HepG2 (cell line): ENCODE data around the gene DPEP3. TPM values are rescaled to one million over a fixed set of nuclear protein-coding genes. Genes with fewer than 3 reads are reported as not detected.
A peak's percentile ranks its signal among the peaks of the same experiment; 100 is the strongest.

Source experiments
- ATAC-seq: fragments of 200-7000 bp; cut with Tn5 transposase; 3 replicates; pipeline ENCODE4 v1.9.1; 2020; ENCODE audit warnings: mild to moderate bottlenecking, moderate library complexity
- BruUV-seq: library from RNA; stranded (reverse); fragments of 400-500 nt; replicated peaks from 2 replicates; lab custom pipeline; 2021; lab: Mats Ljungman, UMichigan
- CTCF ChIA-PET: fragments of 300-600 bp; formaldehyde crosslinking; extraction: SDS; loops from one replicate; lab custom pipeline; 2021; ENCODE audit warnings: low total read pairs, inconsistent platforms, low intra/inter-chr PET ratio; lab: Yijun Ruan, JAX
- POLR2A ChIA-PET: fragments of 350-600 bp; sonication (Branson Sonifier 250); formaldehyde crosslinking; loops from one replicate; lab custom pipeline; 2020; ENCODE audit warnings: antibody characterized with exemption, inconsistent platforms; lab: Yijun Ruan, JAX
- DNase-seq: peaks from one replicate; pipeline ENCODE4 v3.0.0-alpha.2; 2015; ENCODE audit warnings: low spot score
- FAIRE-seq: peaks from 3 replicates; lab custom pipeline; 2011; peaks lifted over from hg19 to GRCh38; lab: Jason Lieb, UNC
- H2AFZ ChIP-seq: one replicate; pipeline ENCODE4 v1.6.1; 2011; ENCODE audit warnings: low read length, inconsistent platforms
- H3K27ac ChIP-seq: fragments of 300-600 bp; 3 replicates; pipeline ENCODE4 v1.8.0; 2011; ENCODE audit warnings: mixed run types, mild to moderate bottlenecking, mixed read lengths, low read length, inconsistent platforms; ENCODE audit not compliant: insufficient read depth; ENCODE audit errors: extremely low read length
- H3K27me3 ChIP-seq, 2 experiments: fragments of 200-600 bp in 1 of 2; 2 replicates in 1 of 2; 3 replicates in 1 of 2; pipeline versions ENCODE4 v1.6.0 to v1.8.0; 2011; ENCODE audit warnings: low read length in 2 of 2, mild to moderate bottlenecking in 2 of 2, moderate library complexity in 2 of 2, inconsistent platforms in 1 of 2; ENCODE audit not compliant: insufficient read depth in 2 of 2, control insufficient read depth in 1 of 2
- H3K36me3 ChIP-seq, 2 experiments: fragments of 200-600 bp in 1 of 2; replicated peaks in 1 of 2; 2 replicates in 1 of 2; 3 replicates in 1 of 2; pipeline versions ENCODE4 v1.5.1 to v1.8.0; 2011; ENCODE audit warnings: low read length in 2 of 2, inconsistent platforms in 1 of 2; ENCODE audit not compliant: insufficient read depth in 2 of 2, control insufficient read depth in 1 of 2
- H3K4me1 ChIP-seq: 2 replicates; pipeline ENCODE4 v1.5.1; 2012; ENCODE audit warnings: low read length, inconsistent platforms; ENCODE audit not compliant: insufficient read depth
- H3K4me2 ChIP-seq: 2 replicates; pipeline ENCODE4 v1.6.0; 2011; ENCODE audit warnings: low read depth, low read length, inconsistent platforms
- H3K4me3 ChIP-seq, 3 experiments: fragments of 200-600 bp in 1 of 3; sonication (generic), shearing (Covaris generic) in 1 of 3; replicated peaks in 1 of 3; 2 replicates each; pipeline ENCODE4 v1.5.1; 2011 to 2016; ENCODE audit warnings: low read length in 3 of 3, inconsistent platforms in 2 of 3, low read depth in 2 of 3, mild to moderate bottlenecking in 2 of 3, control low read depth in 1 of 3, mixed read lengths in 1 of 3; ENCODE audit not compliant: insufficient read depth in 1 of 3
- H3K79me2 ChIP-seq: one replicate; pipeline ENCODE4 v1.6.1; 2011; ENCODE audit warnings: low read length, inconsistent platforms; ENCODE audit not compliant: insufficient read depth
- H3K9ac ChIP-seq: 2 replicates; pipeline ENCODE4 v1.6.0; 2011; ENCODE audit warnings: mild to moderate bottlenecking, low read depth, low read length, inconsistent platforms; ENCODE audit not compliant: insufficient read depth
- H3K9me3 ChIP-seq: 2 replicates; pipeline ENCODE4 v1.5.1; 2012; ENCODE audit warnings: mild to moderate bottlenecking, low read length
- H4K20me1 ChIP-seq: 2 replicates; pipeline ENCODE4 v1.6.0; 2011; ENCODE audit warnings: inconsistent platforms, mild to moderate bottlenecking, low read length, moderate library complexity; ENCODE audit not compliant: insufficient read depth
- AHR ChIP-seq: IDR thresholded peaks from 2 replicates; pipeline ENCODE4 v1.6.1; 2018; ENCODE audit warnings: missing genetic modification reagents, missing compliant biosample characterization
- HOXA3 ChIP-seq: sonication (generic); formaldehyde crosslinking; IDR thresholded peaks from 2 replicates; pipeline ENCODE4 v1.5.0; 2020; ENCODE audit warnings: missing genetic modification reagents
- KDM5B ChIP-seq: sonication (generic); formaldehyde crosslinking; IDR thresholded peaks from 2 replicates; pipeline ENCODE4 v1.4.0; 2020; ENCODE audit warnings: missing genetic modification reagents, mild to moderate bottlenecking, borderline replicate concordance
- NFKB2 ChIP-seq: sonication (generic); formaldehyde crosslinking; IDR thresholded peaks from 2 replicates; pipeline ENCODE4 v1.4.0; 2020; ENCODE audit warnings: missing genetic modification reagents, borderline replicate concordance
- PTBP1 ChIP-seq: fragments of 200-400 bp; formaldehyde crosslinking; IDR thresholded peaks from 2 replicates; pipeline ENCODE4 v1.6.1; 2018; ENCODE audit warnings: low read length, low read depth; ENCODE audit not compliant: poor library complexity, severe bottlenecking
- SALL1 ChIP-seq: sonication (generic); formaldehyde crosslinking; IDR thresholded peaks from 2 replicates; pipeline ENCODE4 v1.8.0; 2022; ENCODE audit warnings: mild to moderate bottlenecking, missing genetic modification reagents
- STAG1 ChIP-seq: sonication (generic); formaldehyde crosslinking; IDR thresholded peaks from 2 replicates; pipeline ENCODE4 v1.4.0; 2020; ENCODE audit warnings: missing genetic modification reagents
- TEAD3 ChIP-seq: optimal IDR thresholded peaks from 2 replicates; pipeline ENCODE3; 2016; ENCODE audit warnings: borderline replicate concordance
- XRCC5 ChIP-seq: fragments of 200-400 bp; formaldehyde crosslinking; optimal IDR thresholded peaks from 2 replicates; pipeline ENCODE3; 2017; ENCODE audit warnings: mild to moderate bottlenecking, low read length
- ZBTB14 ChIP-seq: sonication (generic); formaldehyde crosslinking; IDR thresholded peaks from 2 replicates; pipeline ENCODE4 v1.4.0; 2020; ENCODE audit warnings: missing genetic modification reagents
- ZBTB25 ChIP-seq: IDR thresholded peaks from 2 replicates; pipeline ENCODE4 v1.6.1; 2018; ENCODE audit warnings: missing genetic modification reagents
- ZNF138 ChIP-seq: sonication (generic); formaldehyde crosslinking; IDR thresholded peaks from 2 replicates; pipeline ENCODE4 v1.5.0; 2020; ENCODE audit warnings: mild to moderate bottlenecking, low read depth, missing genetic modification reagents
- ZNF280B ChIP-seq: sonication (generic); formaldehyde crosslinking; IDR thresholded peaks from 2 replicates; pipeline ENCODE4 v1.5.0; 2020; ENCODE audit warnings: missing genetic modification reagents, mild to moderate bottlenecking, borderline replicate concordance
- ZNF687 ChIP-seq: sonication (generic); formaldehyde crosslinking; IDR thresholded peaks from 2 replicates; pipeline ENCODE4 v1.5.1; 2020; ENCODE audit warnings: mild to moderate bottlenecking, missing genetic modification reagents, moderate library complexity
- ZNF724P ChIP-seq: sonication (generic); formaldehyde crosslinking; IDR thresholded peaks from 2 replicates; pipeline ENCODE4 v1.8.0; 2022; ENCODE audit warnings: missing genetic modification reagents, borderline replicate concordance
- ZNF816 ChIP-seq: sonication (generic); formaldehyde crosslinking; IDR thresholded peaks from 2 replicates; pipeline ENCODE4 v1.8.0; 2022; ENCODE audit warnings: missing genetic modification reagents, mild to moderate bottlenecking, borderline replicate concordance
- WGBS: methylation state at CpG from one replicate; pipeline ENCODE4 v1.1.6; 2017; ENCODE audit warnings: low lambda C conversion rate; 5-methylcytosine and 5-hydroxymethylcytosine counted together
- in situ Hi-C: cut with HindIII; loops from 2 replicates; pipeline ENCODE4 v1.10.0; 2017; ENCODE audit warnings: low pct_unique_long_range_greater_than_20kb; ENCODE audit not compliant: extremely low pct_ligation_motif_present
- intact Hi-C: fragments of 100-400 bp; cut with micrococcal nuclease; formaldehyde crosslinking; loops from one replicate; pipeline ENCODE4 v1.10.0; 2022; ENCODE audit not compliant: unreplicated experiment
- polyA plus RNA-seq, 8 experiments: library from polyadenylated mRNA; depleted of rRNA in 3 of 8; stranded (reverse) in 7 of 8; unstranded in 1 of 8; fragments of >200 nt; fragmentation: Illumina TruSeq in 4 of 8; extraction: Trizol in 4 of 8; gene quantifications; 2 replicates each; pipeline versions ENCODE4 v1.2.1 to v1.2.3, GENCODE V29; 2011 to 2016; ENCODE audit warnings: low read depth in 4 of 8, missing spikeins in 1 of 8, mixed read lengths in 1 of 8; ENCODE audit not compliant: insufficient read depth in 1 of 8
- total RNA-seq, 5 experiments: library from RNA; depleted of rRNA; stranded (reverse); fragments of >200 nt; fragmentation: Illumina TruSeq; extraction: Trizol; gene quantifications; 2 replicates each; pipeline ENCODE4 v1.2.3, GENCODE V29; 2016; ENCODE audit warnings: low read depth in 1 of 5

Gene DPEP3
- total and polyA plus RNA-seq, 2 of the 13 experiments (the other 11 are each of a cell fraction or from before 2014, with no cell fraction given), result not detected

GRCh38 chr16:67942200-67942509, 38.1 kb downstream of the DPEP3 start:
- peak overlapping the region; percentile 85 for H3K27ac ChIP-seq
- peaks cover 59% of the 10 kb centered on the region for H3K4me1 ChIP-seq
- no peak overlapping the region for H2AFZ ChIP-seq
- WGBS, result 80% methylated on average over 6 of the region's 6 CpGs
- H3K27me3 ChIP-seq, result no peaks in the 10 kb centered on the region
- peak overlapping the region; percentile 72 for H3K4me2 ChIP-seq
- no peaks in the 10 kb centered on the region for H3K9me3 ChIP-seq
- peaks cover 5% of the 10 kb centered on the region for H3K79me2 ChIP-seq
- BruUV-seq, result no TSS peak
- DNase-seq, result peak; percentile 61
- peaks cover 23 to 36% of the 10 kb centered on the region in 2 experiments for H3K36me3 ChIP-seq
- in situ Hi-C loops, result loop anchor here (5.0 kb wide), 1 partner anchor 100 kb away; no protein-coding TSS in a partner anchor
- peaks cover 17% of the 10 kb centered on the region; the same call in 1 of the 2 replicates for H4K20me1 ChIP-seq
- POLR2A ChIA-PET, result interaction anchor here (0.8 to 13.6 kb wide), 12 partner anchors 7 to 142 kb away, joined by 3 to 226 read pairs (median 14); partner anchors contain the start of genes DDX28, DUS2, NFATC3 and RANBP10
- CTCF ChIA-PET, result interaction anchor here (0.8 to 1.3 kb wide), 3 partner anchors 14 to 126 kb away, joined by 4 to 8 read pairs (median 8); no protein-coding TSS in a partner anchor
- ATAC-seq, result peak; percentile 44
- FAIRE-seq, result peak; percentile 81
- H3K9ac ChIP-seq, result peak overlapping the region; percentile 59; the same call in 1 of the 2 replicates
- H3K4me3 ChIP-seq, result no peak overlapping the region
- intact Hi-C loops, result loop anchor here (2.0 kb wide), 2 partner anchors 27 to 99 kb away; partner anchors contain the start of gene SLC12A4
- TF ChIP-seq STAG1 (CRISPR knock-in tag), result peak; percentile 74
- no peak for TF ChIP-seq AHR (CRISPR knock-in tag)
- peak; percentile 75 for TF ChIP-seq ZNF687 (CRISPR knock-in tag)
- TF ChIP-seq ZNF138, result no peak
- TF ChIP-seq HOXA3 (CRISPR knock-in tag), result peak; percentile 14; the same call in 1 of the 2 replicates
- TF ChIP-seq KDM5B, result 0 out of 2 replicates have a peak, but pooled peaks have one; percentile 10
- TF ChIP-seq XRCC5, result peak; percentile 90
- 0 out of 2 replicates have a peak, but pooled peaks have one; percentile 0 for TF ChIP-seq ZBTB14
- 0 out of 2 replicates have a peak, but pooled peaks have one; percentile 13 for TF ChIP-seq ZNF280B (CRISPR knock-in tag)
- TF ChIP-seq SALL1 (CRISPR knock-in tag), result peak; percentile 52
- TF ChIP-seq ZBTB25 (CRISPR knock-in tag), result no peak
- TF ChIP-seq PTBP1, result peak; percentile 15
- 0 out of 2 replicates have a peak, but pooled peaks have one; percentile 13 for TF ChIP-seq NFKB2 (CRISPR knock-in tag)
- TF ChIP-seq ZNF816 (CRISPR knock-in tag), result no peak
- TF ChIP-seq ZNF724P (CRISPR knock-in tag), result 0 out of 2 replicates have a peak, but pooled peaks have one; percentile 82
- TF ChIP-seq TEAD3 (CRISPR knock-in tag), result peak; percentile 66
